Activated naive CD4-positive, alpha-beta T cell treated with anti-CD3 and anti-CD28 coated beads for 36 hours (primary cell): ENCODE results near the gene NELFE. TPM values are rescaled to one million over a fixed set of nuclear protein-coding genes. Genes with fewer than 3 reads are reported as not detected.
"Not testable (repeated sequence)": the region's sequence is repeated elsewhere in the genome, so short reads cannot be mapped to it uniquely, and the experiment has no call there.

Experiments used
- CTCF ChIA-PET: fragments of 350-600 bp; sonication (Branson Sonifier 250); formaldehyde crosslinking; loops from one replicate; lab custom pipeline; 2021; ENCODE audit warnings: antibody characterized with exemption; lab: Charles Lee
- DNase-seq: peaks from one replicate; pipeline ENCODE4 v3.0.0-alpha.2; 2020
- H3K27ac Mint-ChIP-seq: one replicate; pipeline ENCODE4 v1.8.0; 2021; ENCODE audit warnings: mild to moderate bottlenecking, mixed read lengths
- H3K27me3 Mint-ChIP-seq: one replicate; pipeline ENCODE4 v1.8.0; 2021; ENCODE audit warnings: low read depth, mixed read lengths
- H3K36me3 Mint-ChIP-seq: one replicate; pipeline ENCODE4 v1.8.0; 2021; ENCODE audit warnings: low read depth, mixed read lengths
- H3K4me1 Mint-ChIP-seq: one replicate; pipeline ENCODE4 v1.8.0; 2021; ENCODE audit warnings: low read depth, mixed read lengths
- H3K4me3 Mint-ChIP-seq: one replicate; pipeline ENCODE4 v1.8.0; 2021; ENCODE audit warnings: mild to moderate bottlenecking, moderate library complexity, mixed read lengths
- H3K9me3 Mint-ChIP-seq: one replicate; pipeline ENCODE4 v1.8.0; 2021; ENCODE audit warnings: mixed read lengths
- intact Hi-C: fragments of 100-400 bp; cut with micrococcal nuclease; formaldehyde crosslinking; loops from one replicate; pipeline ENCODE4 v1.15.1; 2023
- total RNA-seq, 2 experiments: library from RNA; stranded (reverse); gene quantifications; one replicate each; pipeline ENCODE4 v1.2.3, GENCODE V29; 2021

Gene NELFE
- total RNA-seq, 2 experiments from 2014 or later = 83.2 to 87.4 TPM

GRCh38 chr6:31981744-31982143, 23.0 kb upstream of the NELFE start, which contains the start of gene C4A:
C4A (plus strand) TSS chr6:31982057; CDS start chr6:31982108, 51 bp downstream.
- H3K4me3 Mint-ChIP-seq, DNase-seq, CTCF ChIA-PET, H3K9me3 Mint-ChIP-seq, intact Hi-C loops, H3K27ac Mint-ChIP-seq, H3K36me3 Mint-ChIP-seq, H3K27me3 Mint-ChIP-seq: not testable (repeated sequence)
- H3K4me1 Mint-ChIP-seq = peaks cover 16% of the 10 kb centered on the region

DNA sequence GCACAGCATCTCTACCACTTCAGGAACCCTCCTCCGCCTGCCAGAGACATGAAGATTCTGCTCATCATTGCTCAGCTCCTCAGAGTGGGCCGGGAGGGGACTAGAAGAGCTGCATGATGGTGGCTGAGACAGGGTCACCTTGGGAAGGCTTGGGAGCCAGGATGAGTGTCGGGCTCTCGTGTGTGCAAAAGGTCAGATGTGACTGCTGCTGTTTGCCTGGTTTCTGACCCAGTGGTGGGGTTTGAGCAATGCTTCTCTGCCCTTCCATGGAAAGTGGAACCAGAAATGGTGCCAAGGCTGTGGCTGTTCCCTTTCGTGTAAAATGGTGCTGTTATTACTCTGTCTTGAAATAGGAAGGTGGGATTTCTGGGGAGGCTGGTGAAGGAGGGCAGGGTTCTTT, 22.2 kb upstream of the NELFE start:
- CTCF ChIA-PET, H3K4me3 Mint-ChIP-seq, DNase-seq, intact Hi-C loops, H3K27ac Mint-ChIP-seq, H3K27me3 Mint-ChIP-seq, H3K9me3 Mint-ChIP-seq, H3K36me3 Mint-ChIP-seq: not testable (repeated sequence)
- peaks cover 16% of the 10 kb centered on the region for H3K4me1 Mint-ChIP-seq

DNA sequence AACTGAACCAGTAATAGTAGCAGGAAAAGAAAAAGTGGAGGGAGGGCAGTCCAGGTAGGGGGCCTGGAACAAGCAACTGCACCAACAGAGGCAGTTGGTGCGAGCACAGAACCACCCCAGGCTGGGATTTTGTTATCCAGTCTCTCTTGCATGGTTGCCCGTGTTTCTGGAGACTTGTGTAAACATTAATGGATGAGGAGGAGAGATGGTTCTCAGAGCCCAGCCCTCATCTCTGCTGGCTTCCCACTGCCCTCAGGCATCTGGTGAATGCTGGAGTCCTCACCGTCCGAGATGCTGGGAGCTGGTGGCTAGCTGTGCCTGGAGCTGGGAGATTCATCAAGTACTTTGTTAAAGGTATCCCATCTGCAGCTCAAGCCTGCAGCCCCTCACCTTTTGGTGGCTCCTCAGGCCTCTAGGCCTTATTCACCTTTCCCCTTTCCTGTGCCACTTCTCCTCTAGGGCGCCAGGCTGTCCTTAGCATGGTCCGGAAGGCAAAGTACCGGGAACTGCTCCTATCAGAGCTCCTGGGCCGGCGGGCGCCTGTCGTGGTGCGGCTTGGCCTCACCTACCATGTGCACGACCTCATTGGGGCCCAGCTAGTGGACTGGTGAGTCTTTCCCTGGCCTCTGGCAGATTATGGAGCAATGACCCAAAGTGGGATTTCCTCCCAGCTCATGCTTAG, 21.6 kb upstream of the NELFE start:
- intact Hi-C loops, DNase-seq, H3K9me3 Mint-ChIP-seq, CTCF ChIA-PET, H3K36me3 Mint-ChIP-seq, H3K4me3 Mint-ChIP-seq, H3K27me3 Mint-ChIP-seq: not testable (repeated sequence)
- Mint-ChIP-seq H3K27ac (peak overlapping the region; percentile 76), H3K4me1 (peaks cover 16% of the 10 kb centered on the region)

DNA sequence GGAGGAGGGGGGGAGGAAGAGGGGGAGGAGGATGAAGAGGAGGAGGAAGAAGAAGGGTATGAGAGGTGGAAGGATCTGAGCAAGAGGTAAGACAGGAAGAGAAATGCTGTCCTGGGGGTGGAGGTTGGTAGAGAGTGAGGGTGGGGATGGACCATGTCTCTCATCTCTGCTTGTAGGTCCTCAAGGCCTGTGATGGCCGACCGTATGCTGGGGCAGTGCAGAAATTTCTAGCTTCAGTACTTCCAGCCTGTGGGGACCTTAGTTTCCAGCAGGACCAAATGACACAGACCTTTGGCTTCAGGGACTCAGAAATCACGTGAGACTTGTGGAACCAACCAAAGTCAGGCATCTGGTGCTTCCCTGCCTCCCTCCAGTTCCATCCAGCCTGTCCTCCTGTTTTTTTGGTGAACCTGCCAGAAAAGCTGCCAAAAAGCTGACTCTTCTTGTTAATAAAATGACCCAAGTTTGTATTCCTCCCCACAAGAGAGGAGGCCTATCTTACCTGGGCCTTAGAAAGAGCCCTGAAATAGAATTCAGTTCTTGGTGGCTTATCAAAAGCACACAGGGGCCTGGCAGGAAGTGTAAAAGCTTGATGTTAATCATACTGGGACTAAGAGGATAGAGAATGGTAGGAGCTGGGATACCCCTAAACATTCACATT, 20.6 kb upstream of the NELFE start:
- CTCF ChIA-PET = interaction anchor here (1.2 to 1.5 kb wide), 2 partner anchors 27 to 69 kb away, joined by 3 to 4 read pairs; no protein-coding TSS in a partner anchor
- Mint-ChIP-seq H3K4me3 (no peak overlapping the region), H3K36me3 (peaks cover 3% of the 10 kb centered on the region), H3K4me1 (peaks cover 16% of the 10 kb centered on the region), H3K9me3 (no peaks in the 10 kb centered on the region), H3K27ac (peak overlapping the region; percentile 76), H3K27me3 (no peaks in the 10 kb centered on the region)
- no peak for DNase-seq
- intact Hi-C loops = no loop called here

DNA sequence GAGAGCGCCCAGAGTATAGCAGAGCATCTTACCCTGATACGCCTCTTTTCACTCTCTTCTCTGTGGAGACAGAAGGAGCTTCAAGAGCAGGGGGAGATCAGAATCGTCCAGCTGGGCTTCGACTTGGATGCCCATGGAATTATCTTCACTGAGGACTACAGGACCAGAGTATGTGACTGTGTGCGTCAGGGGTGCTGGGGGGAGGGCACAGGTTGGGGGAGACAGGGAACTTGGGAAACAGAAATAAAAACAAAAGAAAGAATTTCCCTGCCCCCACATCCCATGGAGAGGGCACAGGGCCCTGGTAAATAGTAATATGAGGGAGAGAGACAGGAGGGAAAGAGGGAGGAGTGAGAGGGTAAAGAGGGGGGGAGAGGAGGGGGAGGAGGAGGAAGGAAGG, 20.1 kb upstream of the NELFE start:
- Mint-ChIP-seq H3K4me1 (peaks cover 20% of the 10 kb centered on the region), H3K36me3 (peaks cover 3% of the 10 kb centered on the region), H3K4me3 (no peak overlapping the region), H3K27ac (peak overlapping the region; percentile 84), H3K27me3 (no peaks in the 10 kb centered on the region), H3K9me3 (no peaks in the 10 kb centered on the region)
- intact Hi-C loops = no loop called here
- CTCF ChIA-PET = interaction anchor here (0.5 to 1.5 kb wide), 3 partner anchors 26 to 149 kb away, joined by 3 to 5 read pairs (median 4); partner anchors contain the start of gene ATF6B
- no peak for DNase-seq

DNA sequence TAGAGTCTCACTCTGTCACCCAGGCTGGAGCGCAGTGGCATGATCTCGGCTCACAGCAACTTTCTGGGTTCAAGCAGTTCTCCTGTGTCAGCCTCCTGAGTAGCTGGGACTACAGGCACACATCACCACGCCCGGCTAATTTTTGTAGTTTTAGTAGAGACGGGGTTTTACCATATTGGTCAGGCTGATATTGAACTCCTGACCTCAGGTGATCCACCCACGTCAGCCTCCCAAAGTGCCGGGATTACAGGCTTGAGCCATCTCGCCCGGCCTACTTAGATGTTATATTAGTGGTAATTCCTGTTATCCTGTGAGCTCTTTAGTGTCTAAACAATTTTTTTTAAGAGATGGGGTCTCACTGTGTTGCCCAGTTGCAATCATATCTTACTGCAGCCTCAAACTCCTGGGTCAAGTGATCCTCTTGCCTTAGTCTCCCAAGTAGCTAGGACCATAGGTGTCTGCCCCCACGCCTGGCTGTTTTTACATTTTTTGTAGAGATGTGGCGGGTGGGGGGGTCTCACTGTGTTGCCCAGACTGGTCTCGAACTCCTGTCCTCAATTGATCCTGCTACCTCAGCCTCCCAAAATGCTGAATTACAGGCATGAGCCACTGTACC, 19.2 kb upstream of the NELFE start:
- no peak for DNase-seq
- H3K4me3 Mint-ChIP-seq = no peak overlapping the region
- peaks cover 29% of the 10 kb centered on the region for H3K4me1 Mint-ChIP-seq
- CTCF ChIA-PET = no interaction called here
- H3K36me3 Mint-ChIP-seq = peaks cover 3% of the 10 kb centered on the region
- H3K27me3 Mint-ChIP-seq = no peaks in the 10 kb centered on the region
- intact Hi-C loops = no loop called here
- H3K27ac Mint-ChIP-seq = no peak overlapping the region
- no peaks in the 10 kb centered on the region for H3K9me3 Mint-ChIP-seq

DNA sequence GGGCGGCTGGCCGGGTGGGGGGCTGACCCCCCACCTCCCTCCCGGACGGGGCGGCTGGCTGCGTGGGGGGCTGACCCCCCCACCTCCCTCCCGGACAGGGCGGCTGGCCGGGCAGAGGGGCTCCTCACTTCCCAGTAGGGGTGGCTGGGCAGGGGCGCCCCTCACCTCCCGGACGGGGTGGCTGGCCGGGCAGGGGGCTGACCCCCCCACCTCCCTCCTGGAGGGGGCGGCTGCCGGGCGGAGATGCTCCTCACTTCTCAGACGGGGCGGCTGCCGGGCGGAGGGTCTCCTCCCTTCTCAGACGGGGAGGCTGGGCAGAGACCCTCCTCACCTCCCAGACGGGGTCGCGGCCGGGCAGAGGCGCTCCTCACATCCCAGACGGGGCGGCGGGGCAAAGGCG, 17.3 kb upstream of the NELFE start:
- H3K4me1 Mint-ChIP-seq = peaks cover 36% of the 10 kb centered on the region
- CTCF ChIA-PET, DNase-seq, H3K27ac Mint-ChIP-seq, H3K9me3 Mint-ChIP-seq, H3K36me3 Mint-ChIP-seq, intact Hi-C loops, H3K27me3 Mint-ChIP-seq, H3K4me3 Mint-ChIP-seq: not testable (repeated sequence)

DNA sequence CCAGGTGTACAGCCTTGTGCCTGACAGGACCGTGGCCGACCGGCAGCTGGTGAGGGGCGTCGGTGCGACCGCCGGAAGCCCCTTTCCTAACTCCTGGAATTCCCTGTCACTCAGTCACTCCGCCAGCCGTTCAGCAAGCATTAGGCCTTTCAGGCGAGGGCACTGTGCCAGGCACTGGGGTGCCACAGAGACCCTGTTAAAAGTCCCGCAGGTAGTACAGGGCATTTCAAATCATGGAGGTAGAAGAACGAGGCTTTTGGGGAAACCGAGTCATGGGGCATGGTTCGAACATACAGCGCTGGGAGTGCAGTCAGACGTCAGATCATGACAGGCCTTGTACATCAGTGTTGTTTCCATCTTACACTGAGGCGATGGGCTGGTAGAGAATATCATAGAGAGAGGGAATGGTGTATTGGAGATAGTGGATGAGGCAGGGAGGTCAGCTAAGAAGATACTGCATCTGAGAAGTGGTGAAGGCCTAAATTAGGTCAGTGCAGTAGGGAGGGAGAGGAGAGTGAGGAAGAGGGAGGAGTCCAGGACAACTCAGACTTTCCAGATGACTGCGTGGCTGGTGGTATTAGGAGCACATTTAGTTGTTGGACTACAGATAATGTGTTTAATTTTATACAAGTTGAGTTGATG, 14.1 kb upstream of the NELFE start:
- peaks cover 17% of the 10 kb centered on the region for H3K36me3 Mint-ChIP-seq
- CTCF ChIA-PET = interaction anchor here (1.4 kb wide), 2 partner anchors 16 to 21 kb away, joined by 3 to 9 read pairs; no protein-coding TSS in a partner anchor
- H3K27ac Mint-ChIP-seq = peak overlapping the region; percentile 100
- intact Hi-C loops = loop anchor here (1.0 kb wide), 1 partner anchor 14 kb away; the partner anchor contains the start of gene SKIC2
- DNase-seq = peak; percentile 46
- peak overlapping the region; percentile 98 for H3K4me3 Mint-ChIP-seq
- peaks cover 41% of the 10 kb centered on the region for H3K4me1 Mint-ChIP-seq
- no peaks in the 10 kb centered on the region for H3K9me3 Mint-ChIP-seq
- H3K27me3 Mint-ChIP-seq = no peaks in the 10 kb centered on the region

DNA sequence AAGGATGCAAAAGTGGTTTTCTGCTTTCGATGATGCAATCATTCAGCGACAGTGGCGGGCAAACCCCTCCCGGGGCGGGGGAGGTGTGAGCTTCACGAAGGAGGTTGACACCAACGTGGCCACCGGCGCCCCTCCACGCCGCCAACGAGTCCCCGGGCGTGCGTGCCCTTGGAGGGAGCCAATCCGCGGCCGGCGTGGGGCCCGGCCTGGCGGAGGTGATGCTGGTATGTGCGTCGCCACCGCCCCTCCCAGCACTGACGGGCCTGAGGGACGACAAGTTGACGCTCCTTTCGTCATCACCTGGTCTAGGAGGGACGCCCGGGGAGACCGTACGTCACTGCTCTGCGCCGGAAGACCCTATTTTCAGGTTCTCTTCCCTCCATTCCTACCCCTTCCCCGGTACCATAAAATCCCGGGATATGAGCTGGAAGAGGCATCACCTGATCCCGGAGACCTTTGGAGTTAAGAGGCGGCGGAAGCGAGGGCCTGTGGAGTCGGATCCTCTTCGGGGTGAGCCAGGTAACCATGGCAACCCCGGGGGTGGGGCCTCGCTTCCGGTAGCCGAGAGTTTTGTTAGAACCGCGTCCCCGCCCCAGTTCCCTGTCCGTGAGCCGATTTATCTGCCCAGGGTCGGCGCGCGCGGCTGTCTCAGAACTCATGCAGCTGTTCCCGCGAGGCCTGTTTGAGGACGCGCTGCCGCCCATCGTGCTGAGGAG, 13.4 kb upstream of the NELFE start, which contains the start of gene DXO:
Gene DXO (minus strand): TSS at position 146 of the 716 bp plus-strand sequence. CDS start 463 bp downstream, outside the sequence.
- Mint-ChIP-seq H3K4me1 (peaks cover 41% of the 10 kb centered on the region), H3K27me3 (no peaks in the 10 kb centered on the region), H3K9me3 (no peaks in the 10 kb centered on the region), H3K36me3 (peaks cover 23% of the 10 kb centered on the region), H3K27ac (peak within 1 kb of the TSS; percentile 100), H3K4me3 (peak within 1 kb of the TSS; percentile 98)
- intact Hi-C loops = loop anchor here (1.0 kb wide), 1 partner anchor 13 kb away; the partner anchor contains the start of gene SKIC2
- CTCF ChIA-PET = interaction anchor here (1.4 kb wide), 2 partner anchors 15 to 20 kb away, joined by 3 to 9 read pairs; no protein-coding TSS in a partner anchor
- peak; percentile 99 for DNase-seq

GRCh38 chr6:31971279-31971992, 12.7 kb upstream of the NELFE start:
- Mint-ChIP-seq H3K36me3 (peaks cover 29% of the 10 kb centered on the region), H3K27me3 (no peaks in the 10 kb centered on the region), H3K4me3 (peak overlapping the region; percentile 98), H3K4me1 (peaks cover 41% of the 10 kb centered on the region), H3K27ac (peak overlapping the region; percentile 100), H3K9me3 (no peaks in the 10 kb centered on the region)
- DNase-seq = no peak
- CTCF ChIA-PET = interaction anchor here (1.4 kb wide), 2 partner anchors 14 to 20 kb away, joined by 3 to 9 read pairs; no protein-coding TSS in a partner anchor
- intact Hi-C loops = no loop called here
